Kidney tubule cell (primary cell): ENCODE results near the gene CD63.

Experiments
- DNase-seq: peaks from one replicate; pipeline ENCODE4 v3.0.0-alpha.2; 2018; ENCODE audit warnings: low spot score

CD63 gene

GRCh38 chr12:55686366-55687010 is 42.3 kb downstream of the CD63 start:
- no peak for DNase-seq

DNA sequence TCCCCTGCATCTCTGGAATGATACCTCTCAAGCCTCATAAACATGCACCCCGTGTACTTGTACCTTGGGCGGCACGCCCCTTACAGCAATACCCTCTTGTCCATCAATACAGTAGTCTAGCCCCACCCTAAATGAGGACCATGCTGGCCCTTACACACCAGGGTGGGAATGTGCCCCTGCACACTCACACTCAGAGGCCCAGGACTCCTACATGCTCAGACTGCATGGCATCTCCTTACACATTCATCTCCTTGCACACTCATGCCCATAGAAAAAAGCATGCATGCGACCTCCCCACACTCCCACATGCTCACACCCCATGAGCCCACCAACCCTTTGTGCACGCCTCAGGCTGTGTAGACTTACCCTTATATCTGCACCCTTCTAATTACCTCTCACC is 43.1 kb downstream of the CD63 start:
- DNase-seq, result no peak

DNA sequence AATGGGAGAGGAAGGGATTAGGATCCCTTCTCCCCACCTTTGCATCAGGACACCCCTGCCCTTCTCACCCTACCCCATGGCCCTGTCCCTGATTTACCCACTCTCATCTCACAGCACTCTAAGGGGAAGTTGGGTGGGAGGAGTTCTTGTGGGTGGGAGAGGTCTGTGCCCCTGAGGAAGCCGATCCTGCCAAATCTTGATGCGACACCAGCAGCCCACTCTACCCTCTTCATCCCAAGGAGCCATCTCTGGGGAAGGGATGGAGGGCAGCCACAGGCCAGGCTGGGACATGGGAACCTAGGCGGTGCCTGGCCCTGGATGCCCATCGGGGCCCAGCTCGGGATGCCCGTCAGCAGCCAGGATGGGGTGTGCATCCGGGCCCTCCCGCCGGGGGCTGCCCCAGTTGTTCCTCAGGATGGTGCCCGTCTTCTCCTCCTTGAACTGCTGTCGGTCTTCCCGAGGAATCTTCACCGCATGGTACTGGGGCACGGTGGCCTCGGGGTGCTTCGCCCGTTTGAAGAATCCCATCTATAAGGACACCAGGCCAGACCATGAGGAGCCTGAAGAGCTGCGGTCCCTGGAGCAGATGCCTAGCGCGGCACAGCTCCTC is 43.9 kb downstream of the CD63 start:
- no peak for DNase-seq

DNA sequence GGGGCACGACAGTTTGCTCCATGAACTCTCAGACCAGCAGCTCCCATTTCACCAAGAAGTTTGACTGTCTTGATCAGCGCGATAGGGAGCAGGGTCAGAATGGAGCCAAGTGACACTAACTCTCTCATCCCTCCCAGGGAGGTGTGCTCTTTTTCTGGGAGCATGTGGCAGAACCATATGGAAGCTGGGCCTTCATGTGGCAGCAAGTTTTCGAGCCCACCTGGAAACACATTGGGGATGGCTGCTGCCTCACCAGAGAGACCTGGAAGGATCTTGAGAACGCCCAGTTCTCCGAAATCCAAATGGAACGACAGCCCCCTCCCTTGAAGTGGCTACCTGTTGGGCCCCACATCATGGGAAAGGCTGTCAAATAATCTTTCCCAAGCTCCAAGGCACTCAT is 45.1 kb downstream of the CD63 start:
- DNase-seq, result no peak

DNA sequence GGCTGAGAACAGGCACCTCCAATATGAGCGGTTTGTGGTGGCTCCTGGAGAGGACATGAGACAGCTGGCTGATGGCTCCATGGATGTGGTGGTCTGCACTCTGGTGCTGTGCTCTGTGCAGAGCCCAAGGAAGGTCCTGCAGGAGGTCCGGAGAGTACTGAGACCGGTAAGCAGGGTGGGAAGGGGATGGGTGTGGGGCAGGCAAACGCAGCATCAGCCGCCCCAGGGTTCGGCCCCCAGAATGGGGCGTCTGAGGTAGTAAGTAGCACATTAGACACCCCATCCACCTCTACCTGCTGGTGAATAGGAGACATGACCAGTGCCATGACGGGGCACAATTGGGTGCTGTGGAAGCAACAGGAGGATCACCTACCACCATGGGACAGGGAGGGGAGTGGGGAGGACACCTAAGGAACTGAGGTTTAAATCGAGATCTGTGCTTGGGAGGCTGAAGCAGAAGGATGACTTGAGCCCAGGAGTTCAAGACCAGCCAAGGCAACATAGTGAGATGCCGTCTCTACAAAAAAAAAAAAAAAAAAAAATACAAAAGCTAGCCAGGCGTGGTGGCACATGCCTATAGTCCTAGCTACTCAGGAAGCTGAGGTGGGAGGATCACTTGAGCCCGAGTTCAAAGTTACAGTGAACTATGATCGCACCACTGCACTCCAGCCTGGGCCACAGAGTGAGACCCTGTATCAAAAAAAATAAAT is 46.6 kb downstream of the CD63 start:
- no peak for DNase-seq

- DNase-seq, result peak; percentile 89
Observed at GRCh38 chr12:55681142-55682077, 47.4 kb downstream of the CD63 start.

GRCh38 chr12:55679691-55680090 is 49.1 kb downstream of the CD63 start:
- no peak for DNase-seq

GRCh38 chr12:55676707-55677106 is 52.1 kb downstream of the CD63 start:
- no peak for DNase-seq

DNA sequence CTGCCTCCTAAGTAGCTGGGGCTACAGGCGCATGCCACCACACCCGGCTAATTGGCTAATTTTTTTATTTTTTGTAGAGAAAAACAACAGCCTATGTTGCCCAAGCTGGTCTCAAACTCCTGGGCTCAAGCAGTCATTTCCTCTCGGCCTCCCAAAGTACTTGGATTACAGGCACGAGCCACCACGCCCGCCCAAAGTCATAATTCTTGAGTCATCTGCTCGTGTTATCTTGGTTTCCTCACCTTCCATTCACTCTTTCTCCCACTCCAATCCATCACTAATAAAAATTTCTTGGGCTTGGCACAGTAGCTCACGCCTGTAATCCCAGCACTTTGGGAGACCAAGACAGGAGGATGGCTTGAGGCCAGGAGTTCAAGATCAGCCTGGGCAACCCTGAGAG is 53.1 kb downstream of the CD63 start:
- DNase-seq, result no peak
